Measurements from ENCODE around the gene PPP2R1B.

The PPP2R1B gene

GRCh38 chr11:111765320-111765983 lies 737 bp downstream of the PPP2R1B start:
- H3K4me3 ChIP-seq, result peak overlapping the region; percentile 97
- no peaks in the 10 kb centered on the region for H3K9me3 ChIP-seq (ENCODE audit: low read depth, low read length)
- no peak for TF ChIP-seq FOXP2 (optimal IDR thresholded peaks at IDR 0.05; ENCODE audit: control extremely low read depth, extremely low read length, insufficient read depth)
- no peak for TF ChIP-seq EZH2 (IDR thresholded peaks at IDR 0.05)
- no peak for TF ChIP-seq POLR2AphosphoS5 (IDR thresholded peaks at IDR 0.05; ENCODE audit: borderline replicate concordance, low read depth, low read length)
- peaks cover 45% of the 10 kb centered on the region for H3K36me3 ChIP-seq (ENCODE audit: insufficient read depth, low read length)
- H3K9ac ChIP-seq (ENCODE audit: insufficient read length), result peak overlapping the region; percentile 71
- H3K27ac ChIP-seq, result no peak overlapping the region
- no peak for DNase-seq (ENCODE audit: low read depth, low spot score)

GRCh38 chr11:111764621-111765020 lies 1.6 kb downstream of the PPP2R1B start:
- H3K9ac ChIP-seq (ENCODE audit: insufficient read length), result no peak overlapping the region
- peak overlapping the region; percentile 97 for H3K4me3 ChIP-seq
- TF ChIP-seq FOXP2 (optimal IDR thresholded peaks at IDR 0.05; ENCODE audit: control extremely low read depth, extremely low read length, insufficient read depth), result no peak
- no peak for TF ChIP-seq POLR2AphosphoS5 (IDR thresholded peaks at IDR 0.05; ENCODE audit: borderline replicate concordance, low read depth, low read length)
- TF ChIP-seq EZH2 (IDR thresholded peaks at IDR 0.05), result no peak
- peaks cover 53% of the 10 kb centered on the region for H3K36me3 ChIP-seq (ENCODE audit: insufficient read depth, low read length)
- no peak for DNase-seq (ENCODE audit: low read depth, low spot score)
- H3K27ac ChIP-seq, result no peak overlapping the region
- no peaks in the 10 kb centered on the region for H3K9me3 ChIP-seq (ENCODE audit: low read depth, low read length)

DNA sequence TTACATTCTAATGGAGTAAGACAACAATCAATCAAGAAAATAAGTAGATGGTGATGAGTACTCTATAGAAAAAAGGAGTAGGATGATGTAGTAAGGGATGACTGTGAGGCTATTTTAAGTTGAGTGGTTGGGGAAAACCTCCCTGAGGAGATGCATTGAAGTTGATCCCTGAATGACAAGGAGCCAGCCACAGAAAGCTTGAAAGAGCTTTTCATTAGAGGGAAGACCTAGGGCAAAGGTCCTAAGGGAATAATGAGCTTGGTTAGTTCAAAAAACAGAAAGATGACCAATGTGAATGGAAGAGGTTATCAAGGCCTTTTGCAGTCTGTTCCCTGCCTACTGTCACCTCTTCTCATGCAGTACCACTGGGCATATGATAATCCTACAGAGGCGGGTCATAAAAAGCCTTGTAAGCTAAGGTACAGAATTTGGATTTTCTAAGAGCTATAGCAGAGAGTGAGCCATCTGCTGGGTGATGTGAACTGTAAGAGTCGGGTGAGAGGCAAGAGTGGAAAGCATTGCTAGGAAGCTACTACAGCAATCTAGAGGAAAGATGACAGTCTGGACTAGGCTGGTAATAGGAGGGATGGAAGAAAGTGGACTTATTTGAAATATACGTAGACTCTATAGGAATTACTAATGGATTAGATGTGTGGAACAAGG lies 3.1 kb downstream of the PPP2R1B start:
- peaks cover 67% of the 10 kb centered on the region for H3K36me3 ChIP-seq (ENCODE audit: insufficient read depth, low read length)
- no peak overlapping the region for H3K4me3 ChIP-seq
- H3K9me3 ChIP-seq (ENCODE audit: low read depth, low read length), result no peaks in the 10 kb centered on the region
- no peak overlapping the region for H3K9ac ChIP-seq (ENCODE audit: insufficient read length)
- DNase-seq (ENCODE audit: low read depth, low spot score), result no peak
- H3K27ac ChIP-seq, result no peak overlapping the region
- TF ChIP-seq FOXP2 (optimal IDR thresholded peaks at IDR 0.05; ENCODE audit: control extremely low read depth, extremely low read length, insufficient read depth) (no peak), EZH2 (IDR thresholded peaks at IDR 0.05) (no peak), POLR2AphosphoS5 (IDR thresholded peaks at IDR 0.05; ENCODE audit: borderline replicate concordance, low read depth, low read length) (no peak)

DNA sequence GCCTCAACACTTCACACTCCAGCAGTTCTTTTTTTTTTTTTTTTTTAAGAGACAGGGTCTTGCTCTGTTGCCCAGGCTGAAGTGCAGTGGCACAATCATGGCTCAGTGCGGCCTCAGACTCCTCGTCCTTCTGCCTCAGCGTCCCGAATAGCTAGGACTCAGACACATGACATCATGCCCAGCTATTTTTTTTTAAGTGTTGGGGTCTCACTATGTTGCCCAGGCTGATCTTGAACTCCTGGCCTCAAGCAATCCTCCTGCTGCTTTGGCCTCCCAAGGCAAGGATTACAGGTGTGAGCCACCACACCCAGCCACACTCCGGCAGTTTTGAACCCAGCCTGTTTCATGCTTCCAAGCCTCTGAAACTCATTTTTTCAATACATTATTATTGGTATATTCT lies 3.7 kb downstream of the PPP2R1B start:
- Histone ChIP-seq H3K36me3 (ENCODE audit: insufficient read depth, low read length) (peaks cover 73% of the 10 kb centered on the region), H3K9ac (ENCODE audit: insufficient read length) (no peak overlapping the region), H3K27ac (no peak overlapping the region), H3K4me3 (no peak overlapping the region), H3K9me3 (ENCODE audit: low read depth, low read length) (no peaks in the 10 kb centered on the region)
- DNase-seq (ENCODE audit: low read depth, low spot score), result no peak
- TF ChIP-seq EZH2 (IDR thresholded peaks at IDR 0.05) (no peak), POLR2AphosphoS5 (IDR thresholded peaks at IDR 0.05; ENCODE audit: borderline replicate concordance, low read depth, low read length) (no peak), FOXP2 (optimal IDR thresholded peaks at IDR 0.05; ENCODE audit: control extremely low read depth, extremely low read length, insufficient read depth) (no peak)

GRCh38 chr11:111761036-111761435 lies 5.2 kb downstream of the PPP2R1B start:
- Histone ChIP-seq H3K9ac (ENCODE audit: insufficient read length) (no peak overlapping the region), H3K4me3 (no peak overlapping the region), H3K9me3 (ENCODE audit: low read depth, low read length) (no peaks in the 10 kb centered on the region), H3K27ac (no peak overlapping the region), H3K36me3 (ENCODE audit: insufficient read depth, low read length) (peaks cover 79% of the 10 kb centered on the region)
- no peak for DNase-seq (ENCODE audit: low read depth, low spot score)
- no peak for TF ChIP-seq EZH2 (IDR thresholded peaks at IDR 0.05)
- TF ChIP-seq POLR2AphosphoS5 (IDR thresholded peaks at IDR 0.05; ENCODE audit: borderline replicate concordance, low read depth, low read length), result no peak
- TF ChIP-seq FOXP2 (optimal IDR thresholded peaks at IDR 0.05; ENCODE audit: control extremely low read depth, extremely low read length, insufficient read depth), result no peak

- DNase-seq (ENCODE audit: low read depth, low spot score), result no peak
- Histone ChIP-seq H3K4me3 (no peak overlapping the region), H3K9ac (ENCODE audit: insufficient read length) (no peak overlapping the region), H3K36me3 (ENCODE audit: insufficient read depth, low read length) (peaks cover 82% of the 10 kb centered on the region), H3K9me3 (ENCODE audit: low read depth, low read length) (no peaks in the 10 kb centered on the region), H3K27ac (no peak overlapping the region)
- TF ChIP-seq EZH2 (IDR thresholded peaks at IDR 0.05), result no peak
Measured at GRCh38 chr11:111759778-111760407, 6.3 kb downstream of the PPP2R1B start.

GRCh38 chr11:111759376-111759775 lies 6.8 kb downstream of the PPP2R1B start:
- no peak for DNase-seq (ENCODE audit: low read depth, low spot score)
- peaks cover 82% of the 10 kb centered on the region for H3K36me3 ChIP-seq (ENCODE audit: insufficient read depth, low read length)
- H3K9me3 ChIP-seq (ENCODE audit: low read depth, low read length), result no peaks in the 10 kb centered on the region
- TF ChIP-seq FOXP2 (optimal IDR thresholded peaks at IDR 0.05; ENCODE audit: control extremely low read depth, extremely low read length, insufficient read depth) (no peak), EZH2 (IDR thresholded peaks at IDR 0.05) (no peak), POLR2AphosphoS5 (IDR thresholded peaks at IDR 0.05; ENCODE audit: borderline replicate concordance, low read depth, low read length) (no peak)
- no peak overlapping the region for H3K9ac ChIP-seq (ENCODE audit: insufficient read length)
- no peak overlapping the region; the same call in none of the 2 replicates for H3K27ac ChIP-seq
- H3K4me3 ChIP-seq, result no peak overlapping the region

- peaks cover 80% of the 10 kb centered on the region for H3K36me3 ChIP-seq (ENCODE audit: insufficient read depth, low read length)
- no peak overlapping the region for H3K9ac ChIP-seq (ENCODE audit: insufficient read length)
- TF ChIP-seq EZH2 (IDR thresholded peaks at IDR 0.05), result no peak
- no peak for TF ChIP-seq FOXP2 (optimal IDR thresholded peaks at IDR 0.05; ENCODE audit: control extremely low read depth, extremely low read length, insufficient read depth)
- no peak for TF ChIP-seq POLR2AphosphoS5 (IDR thresholded peaks at IDR 0.05; ENCODE audit: borderline replicate concordance, low read depth, low read length)
- no peak overlapping the region for H3K27ac ChIP-seq
- H3K9me3 ChIP-seq (ENCODE audit: low read depth, low read length), result no peaks in the 10 kb centered on the region
- DNase-seq (ENCODE audit: low read depth, low spot score), result no peak
- no peak overlapping the region for H3K4me3 ChIP-seq
Measured at GRCh38 chr11:111756097-111756496, 10.1 kb downstream of the PPP2R1B start.
